H1 (cell line): ENCODE data around the gene SBK2. TPM values are rescaled to one million over a fixed set of nuclear protein-coding genes. Genes with fewer than 3 reads are reported as not detected.
A peak's percentile ranks its signal among the peaks of the same experiment; 100 is the strongest.

Source experiments
- CTCF ChIA-PET: fragments of 300-600 bp; sonication (Branson Sonifier 250); formaldehyde crosslinking; loops from one replicate; lab custom pipeline; 2021; ENCODE audit not compliant: partially characterized antibody; lab: Charles Lee
- POLR2A ChIA-PET: fragments of 300-600 bp; sonication (Branson Sonifier 250); formaldehyde crosslinking; loops from one replicate; lab custom pipeline; 2021; ENCODE audit warnings: inconsistent platforms; ENCODE audit not compliant: partially characterized antibody; lab: Charles Lee
- DNase-seq, 2 experiments: peaks; one replicate each; pipeline versions ENCODE4 v3.0.0 to v3.0.0-alpha.2; 2010 to 2022; ENCODE audit warnings: low spot score in 2 of 2, low read depth in 1 of 2, mixed read lengths in 1 of 2
- FAIRE-seq: peaks from 2 replicates; lab custom pipeline; 2011; peaks lifted over from hg19 to GRCh38; lab: Jason Lieb, UNC
- H2AFZ ChIP-seq: 2 replicates; pipeline ENCODE4 v1.8.1; 2012; ENCODE audit warnings: low read length, inconsistent platforms
- H2AK5ac ChIP-seq: 2 replicates; pipeline ENCODE4 v1.6.1; 2013; ENCODE audit warnings: low read depth, low read length
- H2BK120ac ChIP-seq: replicated peaks from 2 replicates; pipeline ENCODE3; 2013; ENCODE audit warnings: low read depth, low read length, inconsistent platforms
- H2BK12ac ChIP-seq: 2 replicates; pipeline ENCODE4 v1.6.1; 2013; ENCODE audit warnings: low read depth, low read length
- H2BK15ac ChIP-seq: 2 replicates; pipeline ENCODE4 v1.6.1; 2013; ENCODE audit warnings: low read length
- H2BK20ac ChIP-seq: 2 replicates; pipeline ENCODE4 v1.6.1; 2013; ENCODE audit warnings: low read length
- H2BK5ac ChIP-seq: 2 replicates; pipeline ENCODE4 v1.6.1; 2013; ENCODE audit warnings: low read depth, low read length
- H3K14ac ChIP-seq: 2 replicates; pipeline ENCODE4 v1.6.1; 2013; ENCODE audit warnings: inconsistent platforms; ENCODE audit not compliant: insufficient read length
- H3K18ac ChIP-seq: 2 replicates; pipeline ENCODE4 v1.6.1; 2013; ENCODE audit warnings: low read length; ENCODE audit errors: extremely low read depth
- H3K23ac ChIP-seq: 2 replicates; pipeline ENCODE4 v1.6.1; 2013; ENCODE audit warnings: inconsistent platforms; ENCODE audit not compliant: insufficient read length
- H3K23me2 ChIP-seq: 2 replicates; pipeline ENCODE4 v1.6.1; 2013; ENCODE audit warnings: low read depth, low read length
- H3K27ac ChIP-seq: 2 replicates; pipeline ENCODE4 v1.6.1; 2011; ENCODE audit warnings: low read depth, low read length, inconsistent platforms
- H3K27me3 ChIP-seq, 4 experiments: replicated peaks in 1 of 4; 1 replicate in 1 of 4; 2 replicates in 3 of 4; pipeline versions ENCODE4 v1.6.1 to v1.8.1; 2011 to 2013; ENCODE audit warnings: low read length in 3 of 4, mild to moderate bottlenecking in 3 of 4, inconsistent platforms in 2 of 4, mixed read lengths in 2 of 4, moderate library complexity in 1 of 4; ENCODE audit not compliant: control insufficient read depth in 3 of 4, insufficient read depth in 3 of 4; ENCODE audit errors: extremely low read depth in 1 of 4
- H3K36me3 ChIP-seq, 4 experiments: 2 replicates each; pipeline versions ENCODE4 v1.6.1 to v1.8.1; 2011 to 2013; ENCODE audit warnings: mild to moderate bottlenecking in 4 of 4, low read length in 3 of 4, moderate library complexity in 2 of 4, control low read depth in 1 of 4, inconsistent platforms in 1 of 4; ENCODE audit not compliant: insufficient read depth in 4 of 4, control insufficient read depth in 2 of 4
- H3K4ac ChIP-seq: replicated peaks from 2 replicates; pipeline ENCODE3; 2013; ENCODE audit warnings: low read length, low read depth, mixed read lengths, inconsistent platforms; ENCODE audit not compliant: insufficient read length
- H3K4me1 ChIP-seq, 4 experiments: replicated peaks in 1 of 4; 1 replicate in 1 of 4; 2 replicates in 3 of 4; pipeline versions ENCODE4 v1.6.1 to v1.8.1; 2011 to 2013; ENCODE audit warnings: low read length in 3 of 4, inconsistent platforms in 2 of 4, mixed read lengths in 1 of 4; ENCODE audit not compliant: insufficient read depth in 4 of 4, control insufficient read depth in 3 of 4
- H3K4me2 ChIP-seq, 2 experiments: 2 replicates each; pipeline versions ENCODE4 v1.6.1 to v1.8.1; 2011 to 2013; ENCODE audit warnings: low read depth in 2 of 2, low read length in 2 of 2, control low read depth in 1 of 2, inconsistent platforms in 1 of 2, mild to moderate bottlenecking in 1 of 2; ENCODE audit not compliant: insufficient read depth in 1 of 2
- H3K4me3 ChIP-seq, 4 experiments: fragments of 200-600, 300-600 bp in 1 of 4; sonication (generic), shearing (Covaris generic), sonication (Bioruptor Twin) in 1 of 4; 2 replicates each; pipeline versions ENCODE4 v1.5.1 to v1.8.1; 2011 to 2016; ENCODE audit warnings: low read length in 4 of 4, low read depth in 3 of 4, control low read depth in 2 of 4, inconsistent platforms in 2 of 4, mild to moderate bottlenecking in 2 of 4, mixed read lengths in 1 of 4, moderate library complexity in 1 of 4; ENCODE audit not compliant: insufficient read depth in 2 of 4; ENCODE audit errors: extremely low read depth in 1 of 4
- H3K56ac ChIP-seq: replicated peaks from 2 replicates; pipeline ENCODE3; 2013; ENCODE audit warnings: low read depth, mild to moderate bottlenecking, mixed read lengths, low read length, inconsistent platforms; ENCODE audit not compliant: insufficient read length
- H3K79me1 ChIP-seq: 2 replicates; pipeline ENCODE4 v1.6.1; 2013; ENCODE audit warnings: low read depth, low read length, control low read depth
- H3K79me2 ChIP-seq, 2 experiments: 2 replicates each; pipeline versions ENCODE4 v1.6.1 to v1.8.1; 2012 to 2013; ENCODE audit warnings: low read length in 2 of 2, mild to moderate bottlenecking in 2 of 2, inconsistent platforms in 1 of 2; ENCODE audit not compliant: insufficient read depth in 2 of 2, control insufficient read depth in 1 of 2
- H3K9ac ChIP-seq, 4 experiments: replicated peaks in 1 of 4; 1 replicate in 1 of 4; 2 replicates in 3 of 4; pipeline versions ENCODE4 v1.6.1 to v1.8.1; 2011 to 2013; ENCODE audit warnings: low read depth in 3 of 4, low read length in 3 of 4, control low read depth in 2 of 4, mild to moderate bottlenecking in 2 of 4, moderate library complexity in 2 of 4, inconsistent platforms in 1 of 4; ENCODE audit errors: extremely low read depth in 1 of 4
- H3K9me3 ChIP-seq, 2 experiments: 2 replicates each; pipeline versions ENCODE4 v1.6.1 to v1.8.1; 2012 to 2013; ENCODE audit warnings: mild to moderate bottlenecking in 2 of 2, moderate library complexity in 2 of 2, control low read depth in 1 of 2, inconsistent platforms in 1 of 2, low read depth in 1 of 2, low read length in 1 of 2, mixed read lengths in 1 of 2; ENCODE audit not compliant: insufficient read depth in 2 of 2
- H4K20me1 ChIP-seq, 2 experiments: replicated peaks in 1 of 2; 2 replicates each; pipeline versions ENCODE3 to v1.8.1; 2011 to 2013; ENCODE audit warnings: inconsistent platforms in 2 of 2, low read length in 2 of 2, mild to moderate bottlenecking in 1 of 2; ENCODE audit not compliant: insufficient read depth in 2 of 2, control insufficient read depth in 1 of 2
- H4K5ac ChIP-seq: 2 replicates; pipeline ENCODE4 v1.6.1; 2013; ENCODE audit warnings: low read length, low read depth, mixed read lengths, inconsistent platforms; ENCODE audit not compliant: insufficient read length
- H4K8ac ChIP-seq: 2 replicates; pipeline ENCODE4 v1.8.0; 2013; ENCODE audit warnings: mild to moderate bottlenecking, moderate library complexity, low read length, inconsistent platforms; ENCODE audit not compliant: insufficient read depth; ENCODE audit errors: extremely low read depth
- H4K91ac ChIP-seq: replicated peaks from 2 replicates; pipeline ENCODE3; 2013; ENCODE audit warnings: low read length, mixed read lengths, inconsistent platforms; ENCODE audit not compliant: insufficient read length
- BCL11A ChIP-seq, 2 experiments: IDR thresholded peaks; one replicate each; pipeline ENCODE4 v1.6.1; 2011; ENCODE audit warnings: low read depth in 2 of 2, low read length in 2 of 2, mild to moderate bottlenecking in 2 of 2
- GTF2F1 ChIP-seq: IDR thresholded peaks from 2 replicates; pipeline ENCODE4 v1.6.1; 2012; ENCODE audit warnings: low read depth, low read length, improper control_type of control experiment, borderline replicate concordance
- KDM5A ChIP-seq: fragments of 200-600 bp; IDR thresholded peaks from 2 replicates; pipeline ENCODE4 v1.7.1; 2012; ENCODE audit warnings: mild to moderate bottlenecking, low read length, inconsistent platforms, mixed read lengths
- RBBP5 ChIP-seq: IDR thresholded peaks from 2 replicates; pipeline ENCODE4 v1.7.1; 2012; ENCODE audit warnings: low read depth, mild to moderate bottlenecking, inconsistent platforms, low read length, moderate library complexity, borderline replicate concordance
- WGBS, 2 experiments: shearing (Covaris generic) in 1 of 2; methylation state at CpG; one replicate each; pipeline versions ENCODE4 v1.1.6 to v1.1.7; 2013 to 2015; ENCODE audit warnings: low lambda C conversion rate in 2 of 2, mixed read lengths in 2 of 2, inconsistent platforms in 1 of 2, low coverage in 1 of 2, missing lambda C conversion rate in 1 of 2; ENCODE audit not compliant: insufficient replicate concordance in 2 of 2, insufficient coverage in 1 of 2, insufficient read length in 1 of 2; ENCODE audit errors: extremely low coverage in 1 of 2, missing lambda C conversion rate in 1 of 2; 5-methylcytosine and 5-hydroxymethylcytosine counted together
- polyA plus RNA-seq, 7 experiments: library from polyadenylated mRNA; depleted of rRNA in 3 of 7; stranded (reverse) in 5 of 7; unstranded in 2 of 7; fragments of >200 nt in 5 of 7; fragments of 200-250 nt in 2 of 7; gene quantifications; 1 replicate in 5 of 7; 2 replicates in 1 of 7; 4 replicates in 1 of 7; pipeline versions ENCODE4 v1.2.1 to v1.2.3, GENCODE V29; 2011 to 2013; ENCODE audit warnings: missing spikeins in 2 of 7, mixed read lengths in 2 of 7
- total RNA-seq: library from RNA; stranded (reverse); fragmentation: NEBNext Ultra II Directional; extraction: Animal tissue kit (Norgen Biotek cat#: 25700); gene quantifications from 2 replicates; pipeline ENCODE4 v1.2.1, GENCODE V29; 2021

SBK2 gene
- total and polyA plus RNA-seq, 2 of the 8 experiments (the other 6 are each of a cell fraction or from before 2014, with no cell fraction given): 3.2 to 4.1 TPM

DNA sequence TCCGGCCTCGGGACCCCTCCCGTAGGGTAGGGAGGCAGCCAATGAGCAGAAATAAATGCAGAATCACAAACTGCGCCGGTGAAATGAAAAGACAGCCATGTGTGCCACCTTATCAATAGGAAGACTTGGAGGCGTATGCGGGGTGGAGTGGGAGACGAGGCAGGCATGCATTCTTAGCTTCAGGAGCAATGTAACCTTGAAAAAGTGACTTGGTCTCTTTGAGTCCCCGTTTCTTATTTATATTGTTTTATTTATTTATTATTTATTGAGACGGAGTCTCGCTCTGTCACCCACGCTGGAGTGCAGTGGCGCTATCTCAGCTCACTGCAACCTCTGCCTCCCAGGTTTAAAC is 32.7 kb downstream of the SBK2 start:
- no peaks in the 10 kb centered on the region for H4K20me1 ChIP-seq
- no peak overlapping the region for H2AFZ ChIP-seq
- H3K23me2 ChIP-seq: no peaks in the 10 kb centered on the region
- H2BK15ac ChIP-seq: no peak overlapping the region
- H2BK12ac ChIP-seq: no peak overlapping the region
- no peaks in the 10 kb centered on the region for H3K4me1 ChIP-seq
- H4K5ac ChIP-seq: no peak overlapping the region
- no peaks in the 10 kb centered on the region for H3K79me2 ChIP-seq
- no peak overlapping the region for H3K18ac ChIP-seq
- no peak overlapping the region for H3K4ac ChIP-seq
- ChIA-PET CTCF (interaction anchor here (0.7 to 2.7 kb wide), 42 partner anchors 9 to 330 kb away, joined by 3 to 31 read pairs (median 5); partner anchors contain the start of genes ISOC2, NAT14, SBK3 and ZNF628), POLR2A (interaction anchor here (0.6 to 2.6 kb wide), 6 partner anchors 19 to 97 kb away, joined by 3 to 15 read pairs (median 4); partner anchors contain the start of genes FIZ1, NAT14 and UBE2S)
- H3K27me3 ChIP-seq: peaks cover 11 to 23% (median 17%) of the 10 kb centered on the region in 4 experiments
- H2AK5ac ChIP-seq: no peak overlapping the region
- H4K8ac ChIP-seq: no peak overlapping the region
- H3K56ac ChIP-seq: no peak overlapping the region
- no peak overlapping the region for H3K9ac ChIP-seq
- TF ChIP-seq BCL11A (IDR thresholded peaks at IDR 0.05; ENCODE audit: low read depth in 2 of 2, low read length in 2 of 2) (no peak), GTF2F1 (no peak), RBBP5 (no peak), KDM5A (no peak)
- TF ChIP-seq, all 59 proteins: peak for 0
- DNase-seq: no peak
- 48% methylated on average over 13 of the region's 13 CpGs; no CpG with 5 or more reads in 1 of the 2 experiments for WGBS, 2 experiments
- Histone ChIP-seq H3K79me1 (no peaks in the 10 kb centered on the region), H2BK20ac (no peak overlapping the region), H3K4me3 (peak overlapping the region in 1 of 4 experiments; percentile 43; a peak in 1 of 8 replicates), H2BK5ac (no peak overlapping the region), H3K4me2 (0 out of 4 replicates have a peak overlapping the region, but pooled peaks of 1 of the 2 experiments have one; percentile 55), H2BK120ac (no peak overlapping the region), H3K27ac (no peak overlapping the region), H3K23ac (no peak overlapping the region), H3K14ac (no peak overlapping the region), H3K36me3 (peaks cover 0 to 3% (median 0%) of the 10 kb centered on the region in 4 experiments; a peak in 1 of 8 replicates), H3K9me3 (peaks cover 8 to 9% of the 10 kb centered on the region in 2 experiments; a peak in 3 of 4 replicates), H4K91ac (no peak overlapping the region)
- no peak for FAIRE-seq
